ENCODE data around the gene TSPAN4.

- no peak for TF ChIP-seq CTCF (IDR thresholded peaks at IDR 0.05)
- no peak for TF ChIP-seq POLR2A (IDR thresholded peaks at IDR 0.05)
These were observed 30.1 kb downstream of the TSPAN4 start for GRCh38 chr11:872799-873198.

Data from suprapubic skin (tissue), 3 donors.